IPS DF 6.9 (cell line): Measurements from ENCODE around the gene FGFBP2.

Experiments
- DNase-seq: peaks from one replicate; pipeline ENCODE4 v3.0.0-alpha.2; 2013; ENCODE audit warnings: low read depth, low spot score
- H3K27ac ChIP-seq: one replicate; pipeline ENCODE4 v1.5.1; 2013; ENCODE audit warnings: low read length, control low read depth
- H3K27me3 ChIP-seq: 2 replicates; pipeline ENCODE4 v1.6.1; 2013; ENCODE audit warnings: mild to moderate bottlenecking, low read length; ENCODE audit not compliant: control insufficient read depth, insufficient read depth
- H3K36me3 ChIP-seq: 2 replicates; pipeline ENCODE4 v1.6.1; 2013; ENCODE audit warnings: low read length; ENCODE audit not compliant: control insufficient read depth, insufficient read depth
- H3K4me1 ChIP-seq: 2 replicates; pipeline ENCODE4 v1.6.1; 2013; ENCODE audit warnings: low read length; ENCODE audit not compliant: control insufficient read depth, insufficient read depth
- H3K4me3 ChIP-seq: 2 replicates; pipeline ENCODE4 v1.5.1; 2013; ENCODE audit warnings: mild to moderate bottlenecking, low read length
- H3K9me3 ChIP-seq: 2 replicates; pipeline ENCODE4 v1.6.1; 2013; ENCODE audit warnings: low read length, inconsistent platforms; ENCODE audit not compliant: control insufficient read depth, insufficient read depth
- WGBS: extraction: QIAGEN DNeasy Blood & Tissue Kit; methylation state at CpG from one replicate; pipeline ENCODE4 v1.1.7; 2013; ENCODE audit warnings: mixed read lengths, missing lambda C conversion rate; ENCODE audit not compliant: insufficient read length, insufficient coverage; 5-methylcytosine and 5-hydroxymethylcytosine counted together

Gene FGFBP2

GRCh38 chr4:15948826-15949225 is 14.1 kb downstream of the FGFBP2 start:
- H3K9me3 ChIP-seq = no peaks in the 10 kb centered on the region

DNA sequence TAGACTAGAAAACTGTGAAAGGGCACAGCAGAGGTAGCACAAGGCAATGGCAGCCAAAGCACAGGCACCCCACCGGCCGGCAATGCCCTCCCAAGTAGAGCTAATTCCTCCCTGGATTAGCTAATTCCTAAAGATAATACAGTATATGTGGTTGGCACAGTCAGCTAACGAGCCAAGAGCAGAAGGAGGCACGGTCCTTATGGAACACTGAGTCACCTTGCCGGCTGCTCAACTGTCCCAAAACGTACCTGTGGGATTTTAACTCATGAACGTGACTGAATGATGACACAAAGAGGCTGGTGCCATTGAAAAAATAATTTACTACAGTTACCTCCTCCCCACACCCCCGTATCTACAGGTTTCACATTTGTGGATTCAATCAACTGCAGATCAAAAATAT is 15.3 kb downstream of the FGFBP2 start:
- H3K4me3 ChIP-seq = no peak overlapping the region
- H3K27me3 ChIP-seq = no peaks in the 10 kb centered on the region
- no peaks in the 10 kb centered on the region for H3K4me1 ChIP-seq
- no CpG with 5 or more reads among the region's 8 CpGs for WGBS
- no peak overlapping the region for H3K27ac ChIP-seq
- no peak for DNase-seq
- H3K36me3 ChIP-seq = no peaks in the 10 kb centered on the region
- H3K9me3 ChIP-seq = no peaks in the 10 kb centered on the region

More at GRCh38 chr4:15948826-15949225, 14.1 kb downstream of the FGFBP2 start:
- no peak for DNase-seq
- no peaks in the 10 kb centered on the region for H3K36me3 ChIP-seq
- H3K27me3 ChIP-seq = no peaks in the 10 kb centered on the region
- no CpG with 5 or more reads among the region's 9 CpGs for WGBS
- H3K27ac ChIP-seq = no peak overlapping the region
- H3K4me1 ChIP-seq = no peaks in the 10 kb centered on the region
- H3K4me3 ChIP-seq = no peak overlapping the region

- no peak overlapping the region for H3K27ac ChIP-seq
- no peak overlapping the region for H3K4me3 ChIP-seq
- H3K27me3 ChIP-seq = no peaks in the 10 kb centered on the region
- no peaks in the 10 kb centered on the region for H3K36me3 ChIP-seq
- DNase-seq = no peak
- no peaks in the 10 kb centered on the region for H3K4me1 ChIP-seq
- no peaks in the 10 kb centered on the region for H3K9me3 ChIP-seq
- no CpG with 5 or more reads among the region's 1 CpG for WGBS
Observed at GRCh38 chr4:15945516-15945915, 17.5 kb downstream of the FGFBP2 start.

GRCh38 chr4:15944895-15945294 is 18.1 kb downstream of the FGFBP2 start:
- Histone ChIP-seq H3K4me3 (no peak overlapping the region), H3K27ac (no peak overlapping the region), H3K9me3 (no peaks in the 10 kb centered on the region), H3K27me3 (no peaks in the 10 kb centered on the region), H3K4me1 (no peaks in the 10 kb centered on the region), H3K36me3 (no peaks in the 10 kb centered on the region)
- no CpG with 5 or more reads among the region's 2 CpGs for WGBS
- DNase-seq = no peak

- H3K9me3 ChIP-seq = no peaks in the 10 kb centered on the region
- H3K4me3 ChIP-seq = no peak overlapping the region
- WGBS = no CpG with 5 or more reads among the region's 1 CpG
- no peak overlapping the region for H3K27ac ChIP-seq
- no peaks in the 10 kb centered on the region for H3K36me3 ChIP-seq
- no peak for DNase-seq
- no peaks in the 10 kb centered on the region for H3K4me1 ChIP-seq
- no peaks in the 10 kb centered on the region for H3K27me3 ChIP-seq
Observed at GRCh38 chr4:15942283-15942682, 20.7 kb downstream of the FGFBP2 start.

- no peak for DNase-seq
- no CpG with 5 or more reads among the region's 4 CpGs for WGBS
- no peaks in the 10 kb centered on the region for H3K36me3 ChIP-seq
- H3K4me1 ChIP-seq = no peaks in the 10 kb centered on the region
- H3K4me3 ChIP-seq = no peak within 1 kb of the TSS
- no peak within 1 kb of the TSS for H3K27ac ChIP-seq
- H3K27me3 ChIP-seq = no peaks in the 10 kb centered on the region
- no peaks in the 10 kb centered on the region for H3K9me3 ChIP-seq
Observed at GRCh38 chr4:15938640-15939039, 24.3 kb downstream of the FGFBP2 start, which contains the start of gene FGFBP1. FGFBP1 (minus strand) TSS chr4:15938740; CDS start chr4:15936632, 2,108 bp downstream.

- Histone ChIP-seq H3K9me3 (no peaks in the 10 kb centered on the region), H3K4me3 (no peak overlapping the region), H3K4me1 (no peaks in the 10 kb centered on the region), H3K27me3 (no peaks in the 10 kb centered on the region), H3K27ac (no peak overlapping the region), H3K36me3 (no peaks in the 10 kb centered on the region)
- DNase-seq = no peak
- WGBS = no CpG with 5 or more reads among the region's 8 CpGs
Observed at GRCh38 chr4:15938182-15938581, 24.8 kb downstream of the FGFBP2 start.

DNA sequence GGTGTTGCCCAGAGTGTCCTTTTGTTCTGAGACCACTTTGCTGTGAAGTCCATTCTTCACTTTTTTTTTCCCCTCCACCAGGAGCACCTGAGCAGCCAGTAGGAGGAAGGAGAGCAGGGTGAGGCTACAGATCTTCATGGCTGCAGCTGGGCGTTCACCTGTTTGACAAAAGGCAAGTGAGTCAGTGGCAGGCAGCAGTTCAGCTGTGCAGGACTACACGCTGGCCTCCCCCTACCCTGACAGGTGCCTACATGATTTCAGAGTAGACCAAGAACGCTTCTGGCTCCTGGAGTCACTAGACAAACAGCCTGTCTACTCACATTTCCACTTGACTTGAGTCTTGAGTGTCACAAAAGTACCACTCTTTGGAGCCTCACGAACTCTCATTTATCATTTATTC is 26.5 kb downstream of the FGFBP2 start:
- H3K4me3 ChIP-seq = no peak overlapping the region
- H3K9me3 ChIP-seq = no peaks in the 10 kb centered on the region
- H3K27me3 ChIP-seq = no peaks in the 10 kb centered on the region
- no peaks in the 10 kb centered on the region for H3K36me3 ChIP-seq
- no peak overlapping the region for H3K27ac ChIP-seq
- no peaks in the 10 kb centered on the region for H3K4me1 ChIP-seq
- DNase-seq = no peak
- 100% methylated on average over 1 of the region's 4 CpGs for WGBS

GRCh38 chr4:15935504-15936402 is 27.2 kb downstream of the FGFBP2 start:
- no peaks in the 10 kb centered on the region for H3K9me3 ChIP-seq
- no peaks in the 10 kb centered on the region for H3K4me1 ChIP-seq
- no peaks in the 10 kb centered on the region for H3K36me3 ChIP-seq
- no CpG with 5 or more reads among the region's 10 CpGs for WGBS
- no peak overlapping the region for H3K4me3 ChIP-seq
- H3K27me3 ChIP-seq = no peaks in the 10 kb centered on the region
- no peak for DNase-seq
- H3K27ac ChIP-seq = no peak overlapping the region

- H3K36me3 ChIP-seq = no peaks in the 10 kb centered on the region
Observed at GRCh38 chr4:15934259-15934658, 28.7 kb downstream of the FGFBP2 start.

More at GRCh38 chr4:15934259-15934658, 28.7 kb downstream of the FGFBP2 start:
- Histone ChIP-seq H3K27ac (no peak overlapping the region), H3K4me1 (no peaks in the 10 kb centered on the region), H3K4me3 (no peak overlapping the region), H3K9me3 (no peaks in the 10 kb centered on the region), H3K27me3 (no peaks in the 10 kb centered on the region)
- DNase-seq = no peak
- WGBS = no CpG with 5 or more reads among the region's 3 CpGs
